Choroid plexus epithelial cell (primary cell): ENCODE measurements around the gene L3MBTL1.
A peak's percentile ranks its signal among the peaks of the same experiment; 100 is the strongest.

Source experiments
- DNase-seq: peaks from one replicate; pipeline ENCODE4 v3.0.0-alpha.2; 2010; ENCODE audit warnings: low read depth
- H3K4me3 ChIP-seq: 2 replicates; pipeline ENCODE4 v1.5.1; 2011; ENCODE audit warnings: low read depth, mild to moderate bottlenecking, control low read depth, low read length, moderate library complexity
- CTCF ChIP-seq: conservative IDR thresholded peaks from 2 replicates; pipeline ENCODE4 v1.5.1; 2011; ENCODE audit warnings: low read depth, mild to moderate bottlenecking, control low read depth, inconsistent platforms, low read length, moderate library complexity

The L3MBTL1 gene

GRCh38 chr20:43590036-43590391, 82.5 kb downstream of the L3MBTL1 start:
- no peak for DNase-seq
- H3K4me3 ChIP-seq = peak overlapping the region; percentile 98
- TF ChIP-seq CTCF = no peak

GRCh38 chr20:43590392-43591303, 83.2 kb downstream of the L3MBTL1 start, which contains the start of gene IFT52:
IFT52 (plus strand) TSS chr20:43590937; CDS start chr20:43594699, 3,762 bp downstream.
- peak within 1 kb of the TSS; percentile 98 for H3K4me3 ChIP-seq
- no peak for TF ChIP-seq CTCF

More at GRCh38 chr20:43590392-43591303, 83.2 kb downstream of the L3MBTL1 start, which contains the start of gene IFT52:
- peak; percentile 95 for DNase-seq
